Measurements from ENCODE around the gene SECISBP2L.
A peak's percentile ranks its signal among the peaks of the same experiment; 100 is the strongest.

SECISBP2L gene, protein sequence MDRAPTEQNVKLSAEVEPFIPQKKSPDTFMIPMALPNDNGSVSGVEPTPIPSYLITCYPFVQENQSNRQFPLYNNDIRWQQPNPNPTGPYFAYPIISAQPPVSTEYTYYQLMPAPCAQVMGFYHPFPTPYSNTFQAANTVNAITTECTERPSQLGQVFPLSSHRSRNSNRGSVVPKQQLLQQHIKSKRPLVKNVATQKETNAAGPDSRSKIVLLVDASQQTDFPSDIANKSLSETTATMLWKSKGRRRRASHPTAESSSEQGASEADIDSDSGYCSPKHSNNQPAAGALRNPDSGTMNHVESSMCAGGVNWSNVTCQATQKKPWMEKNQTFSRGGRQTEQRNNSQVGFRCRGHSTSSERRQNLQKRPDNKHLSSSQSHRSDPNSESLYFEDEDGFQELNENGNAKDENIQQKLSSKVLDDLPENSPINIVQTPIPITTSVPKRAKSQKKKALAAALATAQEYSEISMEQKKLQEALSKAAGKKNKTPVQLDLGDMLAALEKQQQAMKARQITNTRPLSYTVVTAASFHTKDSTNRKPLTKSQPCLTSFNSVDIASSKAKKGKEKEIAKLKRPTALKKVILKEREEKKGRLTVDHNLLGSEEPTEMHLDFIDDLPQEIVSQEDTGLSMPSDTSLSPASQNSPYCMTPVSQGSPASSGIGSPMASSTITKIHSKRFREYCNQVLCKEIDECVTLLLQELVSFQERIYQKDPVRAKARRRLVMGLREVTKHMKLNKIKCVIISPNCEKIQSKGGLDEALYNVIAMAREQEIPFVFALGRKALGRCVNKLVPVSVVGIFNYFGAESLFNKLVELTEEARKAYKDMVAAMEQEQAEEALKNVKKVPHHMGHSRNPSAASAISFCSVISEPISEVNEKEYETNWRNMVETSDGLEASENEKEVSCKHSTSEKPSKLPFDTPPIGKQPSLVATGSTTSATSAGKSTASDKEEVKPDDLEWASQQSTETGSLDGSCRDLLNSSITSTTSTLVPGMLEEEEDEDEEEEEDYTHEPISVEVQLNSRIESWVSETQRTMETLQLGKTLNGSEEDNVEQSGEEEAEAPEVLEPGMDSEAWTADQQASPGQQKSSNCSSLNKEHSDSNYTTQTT

DNA sequence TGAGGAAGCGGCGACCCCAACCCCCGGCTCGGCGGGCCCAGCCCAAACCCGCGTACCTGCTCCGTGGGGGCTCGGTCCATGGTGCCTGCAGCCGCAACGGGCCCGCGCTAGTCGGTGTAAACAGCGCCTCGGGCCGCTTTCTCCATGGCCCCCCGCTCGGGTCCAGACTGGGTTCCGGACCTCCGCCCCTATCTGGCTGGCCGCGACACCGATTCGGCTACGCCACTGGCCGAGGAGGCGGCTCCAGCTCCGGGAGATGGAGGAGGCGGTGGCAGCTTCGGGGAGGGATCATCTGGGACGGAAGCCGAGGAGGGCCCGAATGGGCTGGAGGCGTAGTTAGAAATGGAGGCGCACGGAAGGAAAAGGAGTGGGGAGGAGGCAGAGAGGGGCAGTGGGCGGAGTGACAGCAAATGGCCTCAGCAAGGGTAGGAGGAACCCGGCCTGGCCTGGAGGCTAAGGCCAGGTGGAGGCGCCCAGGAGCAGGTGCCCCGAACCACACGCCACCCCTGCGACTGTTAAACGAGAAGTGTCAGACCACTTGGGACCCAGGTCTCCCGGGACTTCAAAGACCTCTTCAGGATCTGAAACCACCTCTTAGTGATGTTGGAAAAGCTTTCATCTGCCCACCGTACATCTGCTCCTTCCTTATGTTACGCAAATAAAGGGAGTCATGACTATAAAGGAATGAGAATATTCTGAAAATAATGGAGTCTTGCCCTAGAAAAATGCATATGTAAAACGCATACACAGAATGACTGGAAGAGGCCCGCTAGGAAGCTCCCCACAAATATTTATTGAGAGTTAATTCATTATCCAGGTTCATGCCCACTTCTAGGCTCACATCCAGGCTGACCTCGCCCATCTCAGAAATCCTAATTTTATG is at the start of gene SECISBP2L:
SECISBP2L (minus strand) TSS at position 227 of the 883 bp plus-strand sequence; CDS start at position 80, 147 bp downstream.
- peak; percentile 86 for DNase-seq (ENCODE audit: low read depth)
- TF ChIP-seq, protein P1, sequence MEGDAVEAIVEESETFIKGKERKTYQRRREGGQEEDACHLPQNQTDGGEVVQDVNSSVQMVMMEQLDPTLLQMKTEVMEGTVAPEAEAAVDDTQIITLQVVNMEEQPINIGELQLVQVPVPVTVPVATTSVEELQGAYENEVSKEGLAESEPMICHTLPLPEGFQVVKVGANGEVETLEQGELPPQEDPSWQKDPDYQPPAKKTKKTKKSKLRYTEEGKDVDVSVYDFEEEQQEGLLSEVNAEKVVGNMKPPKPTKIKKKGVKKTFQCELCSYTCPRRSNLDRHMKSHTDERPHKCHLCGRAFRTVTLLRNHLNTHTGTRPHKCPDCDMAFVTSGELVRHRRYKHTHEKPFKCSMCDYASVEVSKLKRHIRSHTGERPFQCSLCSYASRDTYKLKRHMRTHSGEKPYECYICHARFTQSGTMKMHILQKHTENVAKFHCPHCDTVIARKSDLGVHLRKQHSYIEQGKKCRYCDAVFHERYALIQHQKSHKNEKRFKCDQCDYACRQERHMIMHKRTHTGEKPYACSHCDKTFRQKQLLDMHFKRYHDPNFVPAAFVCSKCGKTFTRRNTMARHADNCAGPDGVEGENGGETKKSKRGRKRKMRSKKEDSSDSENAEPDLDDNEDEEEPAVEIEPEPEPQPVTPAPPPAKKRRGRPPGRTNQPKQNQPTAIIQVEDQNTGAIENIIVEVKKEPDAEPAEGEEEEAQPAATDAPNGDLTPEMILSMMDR (conservative IDR thresholded peaks at IDR 0.05; ENCODE audit: low read depth, low read length): peak; percentile 55
- peak within 1 kb of the TSS; percentile 93 for H3K4me3 ChIP-seq (ENCODE audit: low read length)

DNA sequence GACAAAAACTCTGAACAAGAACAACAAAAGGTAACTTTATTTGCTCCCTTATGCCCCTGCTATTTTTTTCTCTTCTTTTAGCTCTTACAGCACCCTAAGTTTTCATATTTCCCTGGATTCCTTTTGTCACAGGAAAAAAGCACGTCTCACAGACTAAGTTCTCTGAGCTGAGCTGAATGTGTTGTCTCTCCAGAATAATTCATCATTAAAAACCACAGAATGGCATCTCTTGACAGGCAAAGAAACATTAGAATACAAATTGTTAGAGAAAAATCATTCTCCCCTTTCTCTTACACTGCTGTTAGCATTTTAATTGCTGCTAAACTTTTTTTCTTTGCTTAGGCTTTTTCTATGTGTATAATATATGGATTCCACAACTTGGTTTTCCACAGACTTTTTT is 48.7 kb upstream of the SECISBP2L start:
- H3K4me3 ChIP-seq (ENCODE audit: low read length): no peak overlapping the region
- TF ChIP-seq, protein P1 (conservative IDR thresholded peaks at IDR 0.05; ENCODE audit: low read depth, low read length): no peak
- DNase-seq (ENCODE audit: low read depth): no peak

DNA sequence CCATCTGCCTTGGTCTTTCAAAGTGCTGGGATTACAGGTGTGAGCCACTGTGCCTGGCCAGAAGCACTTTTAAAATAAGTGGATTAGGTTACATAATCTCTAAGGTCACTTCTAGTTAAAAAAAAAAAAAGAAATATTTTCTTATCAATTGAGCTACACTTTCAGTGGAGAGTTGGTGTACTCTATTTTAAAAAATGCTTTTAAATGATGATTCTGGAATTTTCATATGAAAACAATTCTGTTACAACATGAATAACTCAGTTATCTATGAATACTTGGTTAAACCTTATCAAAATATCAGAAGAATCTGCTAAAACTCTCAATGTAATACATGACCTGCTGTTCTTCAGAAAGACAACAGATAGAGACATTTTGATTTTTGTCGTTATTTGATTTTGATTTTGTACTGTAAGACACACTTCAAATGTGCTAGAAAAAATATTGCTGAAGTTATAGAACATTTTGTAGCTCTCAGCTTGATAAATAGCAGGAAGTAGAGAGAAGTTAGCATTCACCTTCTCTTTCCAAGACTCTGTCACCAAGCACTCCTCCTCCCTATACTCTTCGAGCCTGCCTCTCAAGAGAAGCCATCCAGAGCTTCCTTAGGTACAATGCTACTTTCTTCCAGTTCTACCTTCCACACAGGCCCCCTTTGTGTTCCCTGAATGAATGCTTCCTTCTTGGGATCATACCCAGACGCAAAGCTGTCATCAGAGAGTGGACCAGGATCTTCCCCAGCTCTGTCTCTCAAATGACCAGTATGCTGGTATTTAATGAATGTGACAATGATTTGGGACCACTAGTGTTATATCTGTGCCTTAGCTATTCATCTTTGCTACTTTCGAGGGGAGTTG is 47.2 kb upstream of the SECISBP2L start:
- H3K4me3 ChIP-seq (ENCODE audit: low read length): no peak overlapping the region
- no peak for DNase-seq (ENCODE audit: low read depth)
- TF ChIP-seq, protein P1 (conservative IDR thresholded peaks at IDR 0.05; ENCODE audit: low read depth, low read length): no peak

DNA sequence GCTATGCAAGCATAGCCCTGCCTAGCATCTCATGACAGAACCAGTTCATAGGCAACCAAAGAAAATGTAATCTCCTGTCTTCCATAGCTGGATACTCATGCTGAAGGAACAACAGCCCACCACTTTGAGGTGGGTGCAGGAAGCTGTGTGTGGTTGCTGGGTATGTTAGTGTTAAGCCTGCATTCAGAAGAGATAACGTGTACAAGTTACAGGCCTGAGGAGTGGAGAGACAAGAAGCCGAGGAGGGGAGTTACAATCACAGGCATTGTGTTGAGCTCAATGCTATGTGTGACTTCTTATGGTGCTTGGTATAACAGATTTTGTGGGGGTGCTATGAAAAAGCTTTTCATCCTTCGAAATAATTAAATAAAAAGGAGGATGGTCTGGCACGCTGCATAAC is 42.8 kb upstream of the SECISBP2L start:
- no peak for DNase-seq (ENCODE audit: low read depth)
- TF ChIP-seq, protein P1 (conservative IDR thresholded peaks at IDR 0.05; ENCODE audit: low read depth, low read length): no peak
- no peak overlapping the region for H3K4me3 ChIP-seq (ENCODE audit: low read length)

DNA sequence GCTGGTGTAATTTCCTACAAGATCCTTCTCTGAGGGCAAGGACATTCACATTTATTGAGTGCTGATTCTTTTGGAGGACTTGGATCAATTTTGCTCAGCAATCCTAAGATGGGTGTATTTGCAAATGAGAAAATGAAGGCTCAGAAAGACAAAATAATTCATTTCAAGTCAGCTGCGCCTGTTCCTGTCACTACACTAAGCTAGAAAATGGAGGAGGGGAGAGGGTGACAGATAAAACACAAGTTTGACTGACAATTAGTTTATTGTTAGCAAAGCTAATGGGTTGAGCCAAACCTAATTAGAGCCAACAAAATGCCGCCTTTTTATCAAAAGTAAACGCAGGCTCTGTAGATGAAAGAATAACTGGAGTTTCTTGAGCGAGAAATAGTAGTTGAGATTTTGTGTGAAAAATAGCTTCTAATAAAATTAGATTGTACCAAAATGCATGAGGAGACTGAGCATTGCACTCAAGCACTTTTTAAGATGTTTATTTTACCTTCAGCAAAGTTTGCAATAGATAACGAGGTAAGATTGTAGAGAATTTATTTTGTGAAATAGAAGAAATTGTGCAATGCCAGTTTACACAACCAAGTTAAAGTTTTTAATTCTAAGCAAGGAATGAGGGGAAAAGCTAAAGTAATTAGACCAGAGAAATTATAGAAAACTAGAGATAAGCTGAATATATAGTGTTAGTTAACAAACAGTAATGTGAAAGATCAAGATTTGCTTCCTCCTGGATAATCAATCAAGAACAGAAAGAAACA is 39.6 kb upstream of the SECISBP2L start:
- TF ChIP-seq, protein P1 (conservative IDR thresholded peaks at IDR 0.05; ENCODE audit: low read depth, low read length): no peak
- H3K4me3 ChIP-seq (ENCODE audit: low read length): no peak overlapping the region
- DNase-seq (ENCODE audit: low read depth): no peak

Data from retinal pigment epithelial cell (primary cell).